Iris pigment epithelial cell (primary cell): Measurements from ENCODE around the gene SNRNP200.

Experiments used
- DNase-seq: peaks from one replicate; pipeline ENCODE4 v3.0.0-alpha.2; 2011; ENCODE audit warnings: low read depth

The SNRNP200 gene

DNA sequence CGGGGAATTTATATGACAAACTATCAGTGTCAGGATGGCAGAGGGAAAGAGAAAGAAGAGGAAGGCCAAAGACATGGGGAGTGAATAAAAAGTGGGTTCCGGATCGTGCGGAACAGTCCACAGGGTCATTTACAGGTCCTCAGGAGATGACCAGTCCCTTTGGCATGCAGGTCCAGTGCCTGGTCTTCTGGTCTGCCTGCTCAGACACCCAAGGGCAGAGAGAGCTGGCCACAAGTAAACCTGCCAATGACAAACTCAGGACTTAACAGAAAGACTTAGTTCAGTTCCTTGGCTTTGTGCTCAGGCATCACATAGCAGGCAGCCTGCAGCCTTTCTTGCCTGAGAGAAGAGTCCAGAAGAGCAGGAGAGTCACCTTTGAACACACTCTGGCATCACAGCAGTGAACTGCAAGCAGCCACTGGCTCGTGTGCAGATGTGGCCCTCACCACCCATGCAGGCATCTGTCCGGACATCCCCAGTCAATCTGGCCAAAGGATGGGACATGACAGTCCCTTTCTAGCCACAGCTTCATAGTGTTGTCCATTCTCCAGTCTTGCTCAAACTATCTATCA, 53.5 kb downstream of the SNRNP200 start:
- DNase-seq = peak; percentile 97

DNA sequence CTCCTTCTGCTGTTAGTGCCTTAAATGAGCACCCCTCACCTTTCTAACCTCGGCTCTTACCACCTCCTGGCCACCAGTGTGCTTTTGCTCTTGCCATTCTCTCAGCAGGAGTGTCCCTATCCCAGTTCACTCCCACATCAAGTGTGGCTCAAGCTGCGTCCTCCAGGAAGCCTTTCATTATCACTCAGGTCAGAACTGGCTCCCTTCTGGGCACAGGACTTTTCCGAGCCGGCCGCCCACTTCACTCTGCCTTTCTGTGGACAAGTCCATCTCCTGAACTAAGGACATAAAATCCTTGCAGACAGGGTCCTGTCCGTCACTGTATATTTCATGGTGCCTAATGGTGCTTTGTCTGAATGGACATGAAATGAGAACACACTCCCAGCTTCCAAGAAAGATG, 55.2 kb downstream of the SNRNP200 start:
- DNase-seq = no peak

DNA sequence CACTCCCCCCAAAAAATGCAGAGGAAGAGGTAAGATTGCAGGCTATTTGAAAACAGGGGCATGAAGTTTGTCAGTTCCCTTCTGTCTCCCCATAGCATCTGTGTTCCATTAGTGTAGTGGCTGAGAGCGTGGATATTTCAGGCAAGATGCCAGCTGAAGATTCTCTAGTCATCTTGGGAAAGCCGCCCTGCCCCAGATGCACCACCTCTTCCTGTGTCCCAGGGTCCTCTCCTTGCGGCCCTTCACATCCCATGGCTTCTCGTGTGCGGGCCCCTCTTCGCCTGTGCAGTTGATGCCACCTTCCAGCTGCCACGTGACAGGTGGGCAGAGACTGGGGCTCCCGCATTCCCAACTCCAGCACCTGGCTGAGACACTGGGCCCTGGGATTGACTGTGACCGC, 55.7 kb downstream of the SNRNP200 start:
- DNase-seq = peak; percentile 68

DNA sequence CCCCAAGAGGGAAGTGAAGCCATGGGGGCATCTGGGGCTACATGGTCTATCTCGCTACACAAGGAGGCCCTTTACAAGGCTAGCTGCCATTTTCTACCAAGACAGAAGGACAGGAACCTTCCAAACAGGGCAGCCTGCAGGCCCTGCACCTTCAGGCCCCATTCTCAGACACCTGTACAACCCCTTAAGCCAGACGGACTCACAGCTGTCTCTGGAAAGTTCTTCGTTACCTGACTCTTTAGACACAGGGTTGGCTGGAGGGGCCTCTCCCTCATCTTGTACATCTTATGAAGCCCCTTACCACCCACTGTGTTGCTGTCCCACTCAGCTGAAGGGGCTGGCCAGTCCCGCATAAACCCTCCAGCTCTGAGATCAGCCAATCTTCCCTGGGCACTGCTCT, 56.7 kb downstream of the SNRNP200 start:
- DNase-seq = no peak

DNA sequence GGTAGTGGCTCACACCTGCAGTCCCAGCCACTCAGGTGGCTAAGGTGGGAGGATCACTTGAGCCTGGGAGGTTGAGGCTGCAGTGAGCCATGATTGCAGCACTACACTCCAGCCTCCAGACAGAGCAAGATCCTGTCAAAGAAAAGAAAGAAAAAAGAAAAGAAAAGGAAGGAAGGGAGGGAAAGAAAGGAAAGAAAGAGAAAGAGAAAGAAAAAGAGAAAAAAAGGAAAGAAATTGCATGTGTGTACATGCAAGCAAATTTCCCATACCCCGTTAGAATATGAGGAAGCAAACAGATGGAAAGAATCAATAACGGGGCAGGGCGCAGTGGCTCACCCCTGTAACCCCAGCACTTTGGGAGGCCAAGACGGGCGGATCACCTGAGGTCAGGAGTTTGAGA, 57.5 kb downstream of the SNRNP200 start:
- no peak for DNase-seq

DNA sequence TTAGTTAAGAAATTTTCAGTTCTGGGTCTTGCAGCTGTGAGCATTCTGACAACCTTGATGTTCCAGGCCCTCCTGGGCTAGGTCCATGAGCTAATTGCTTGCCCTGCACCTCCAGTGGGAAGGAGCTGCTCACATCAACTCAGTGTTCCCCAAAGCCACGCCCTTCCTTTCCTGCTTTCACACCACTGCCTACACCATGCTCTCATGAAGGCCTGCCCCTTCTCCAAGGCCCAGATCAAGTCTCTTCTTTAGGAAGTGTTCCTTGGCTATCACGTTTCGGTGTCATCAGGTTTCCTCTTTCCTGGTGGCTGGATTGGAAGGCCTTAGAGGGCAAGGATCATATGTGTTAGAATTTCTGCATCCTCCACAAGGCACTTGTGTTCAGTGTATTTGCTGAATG, 58.3 kb downstream of the SNRNP200 start:
- no peak for DNase-seq

DNA sequence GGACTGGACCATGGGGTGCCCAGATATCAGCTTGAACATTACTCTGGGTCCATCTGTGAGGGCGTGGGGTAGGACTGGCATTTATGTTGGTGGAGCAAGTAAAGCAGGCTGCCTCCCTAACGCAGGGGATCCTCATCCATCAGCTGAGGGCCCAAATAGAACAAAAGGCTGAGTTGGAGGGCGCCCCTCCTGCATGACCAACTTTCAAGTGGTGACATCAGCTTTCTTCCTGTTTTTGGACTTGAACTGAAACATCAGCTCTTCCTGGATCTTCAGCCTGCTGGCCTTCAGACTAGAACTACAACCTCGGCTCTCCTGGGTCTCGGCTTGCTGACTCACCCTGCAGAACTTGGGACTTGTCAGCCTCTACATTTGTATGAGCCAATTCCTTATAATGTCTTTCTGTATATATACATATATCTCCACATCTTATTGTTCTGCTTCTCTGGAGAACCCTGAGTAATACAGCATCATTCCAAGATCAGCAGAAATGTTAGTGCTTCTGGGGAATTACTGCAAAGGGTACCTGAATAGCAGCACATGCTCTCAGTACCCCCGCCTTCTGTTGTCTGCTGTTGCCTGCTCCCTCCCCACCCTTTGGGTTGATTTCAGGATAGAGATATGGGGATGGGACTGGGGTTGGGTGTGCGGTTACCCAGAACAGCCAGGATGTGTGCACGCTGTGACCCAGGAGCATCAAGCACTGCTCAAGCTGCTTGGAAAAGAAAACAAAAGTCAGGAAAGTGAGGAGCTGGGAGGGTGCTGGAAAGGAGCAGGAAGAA, 59.5 kb downstream of the SNRNP200 start:
- peak; percentile 85 for DNase-seq

DNA sequence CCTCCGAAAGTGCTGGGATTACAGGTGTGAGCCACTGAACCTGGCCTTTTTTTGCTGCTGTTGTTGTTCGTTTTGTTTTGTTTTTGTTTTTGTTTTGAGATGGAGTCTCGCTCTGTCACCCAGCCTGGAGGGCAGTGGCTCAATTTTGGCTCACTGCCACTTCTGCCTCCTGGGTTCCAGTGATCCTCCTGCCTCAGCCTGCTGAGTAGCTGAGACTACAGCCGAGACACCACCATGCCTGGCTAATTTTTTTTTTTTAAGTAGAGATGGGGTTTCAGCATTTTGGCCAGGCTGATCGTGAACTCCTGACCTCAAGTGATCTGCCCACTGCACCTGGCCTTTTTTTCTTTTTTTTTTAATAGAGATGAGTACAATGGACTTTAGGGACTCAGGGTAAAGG, 61.5 kb downstream of the SNRNP200 start:
- DNase-seq = no peak

DNA sequence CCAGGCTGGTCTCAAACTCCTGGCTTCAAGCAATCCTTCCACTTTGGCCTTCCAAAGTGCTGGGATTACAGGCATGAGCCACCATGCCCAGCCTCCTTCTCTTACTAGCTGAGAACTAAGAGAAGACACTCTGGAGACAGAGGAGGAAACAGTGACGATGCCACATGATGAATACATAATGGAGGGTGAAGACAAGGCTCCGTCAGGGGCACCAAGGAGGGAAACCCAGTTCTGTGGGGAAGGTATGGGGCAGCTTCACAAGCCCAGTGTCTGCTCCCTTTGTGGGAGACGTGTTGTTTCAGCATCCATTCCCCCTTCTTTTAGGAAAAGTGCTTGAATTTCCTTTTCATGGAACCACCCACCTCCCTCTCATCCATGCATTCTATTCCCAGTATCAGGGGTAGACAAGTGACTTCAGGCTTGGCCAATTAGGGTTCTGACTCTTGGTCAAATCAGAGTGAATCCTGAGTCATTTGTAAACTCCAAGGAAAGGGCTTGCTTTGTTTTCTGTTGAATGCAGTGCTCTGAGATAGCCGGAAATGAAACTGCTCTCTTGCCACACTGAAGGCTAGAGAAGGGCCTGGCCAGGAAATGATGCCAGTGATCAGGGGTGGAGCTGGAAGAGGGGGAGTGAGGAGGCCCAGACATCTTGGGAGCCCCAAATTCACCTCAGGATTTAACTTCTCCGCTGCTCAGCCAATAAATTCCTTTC, 63.3 kb downstream of the SNRNP200 start:
- DNase-seq = peak; percentile 93

DNA sequence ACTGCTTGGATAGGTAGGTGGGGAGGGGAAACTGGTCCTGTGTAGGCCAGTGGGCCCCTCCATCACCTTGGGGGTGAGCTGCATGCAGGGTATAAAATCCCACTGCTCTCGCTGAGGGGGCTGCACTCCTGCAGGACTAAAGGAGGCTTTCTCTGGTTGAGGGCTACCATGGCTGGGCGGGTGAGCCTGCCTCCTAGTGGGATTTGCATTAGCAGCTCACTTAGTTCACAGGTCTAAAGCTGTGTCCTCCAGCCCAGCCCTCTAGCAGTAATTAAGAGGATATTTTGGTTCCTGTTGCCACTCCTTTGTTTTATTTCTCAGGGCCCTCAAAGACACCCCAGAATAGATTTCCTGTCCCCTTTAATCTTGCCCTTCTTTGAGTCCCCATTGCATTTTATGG, 64.1 kb downstream of the SNRNP200 start:
- no peak for DNase-seq

DNA sequence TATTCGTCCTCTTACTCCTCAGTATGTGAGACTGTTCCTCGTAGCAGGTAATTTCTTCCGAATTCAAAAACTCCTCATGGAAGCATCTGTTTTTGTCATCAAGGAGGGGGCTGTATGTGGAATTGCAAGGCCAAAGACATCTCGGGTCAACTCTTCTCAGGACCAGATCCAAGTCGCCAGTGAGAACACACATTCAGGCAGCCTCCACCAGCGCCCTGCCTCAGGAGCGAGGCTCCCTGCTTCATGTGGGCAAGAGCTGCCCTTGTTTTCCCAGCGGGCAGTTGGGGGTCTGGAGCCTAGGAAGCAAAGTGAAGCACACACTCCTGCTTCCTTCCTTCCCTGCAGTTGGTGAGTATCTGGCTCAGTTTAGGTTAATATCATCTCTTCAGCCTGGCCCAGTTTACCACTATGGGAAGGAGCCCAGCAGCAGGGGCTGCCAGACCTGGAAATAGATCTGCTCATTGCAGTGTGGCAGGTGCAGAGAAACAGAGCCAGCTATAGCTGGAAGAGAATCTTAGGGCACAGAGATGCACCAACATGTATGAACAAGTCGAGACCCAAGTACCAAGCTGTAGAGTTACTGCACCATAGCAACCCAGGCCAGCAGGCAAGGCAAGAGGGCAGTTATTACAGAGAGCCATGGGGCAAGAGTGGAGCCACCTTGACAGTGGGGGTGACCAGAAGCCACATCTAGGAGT, 64.9 kb downstream of the SNRNP200 start:
- no peak for DNase-seq

DNA sequence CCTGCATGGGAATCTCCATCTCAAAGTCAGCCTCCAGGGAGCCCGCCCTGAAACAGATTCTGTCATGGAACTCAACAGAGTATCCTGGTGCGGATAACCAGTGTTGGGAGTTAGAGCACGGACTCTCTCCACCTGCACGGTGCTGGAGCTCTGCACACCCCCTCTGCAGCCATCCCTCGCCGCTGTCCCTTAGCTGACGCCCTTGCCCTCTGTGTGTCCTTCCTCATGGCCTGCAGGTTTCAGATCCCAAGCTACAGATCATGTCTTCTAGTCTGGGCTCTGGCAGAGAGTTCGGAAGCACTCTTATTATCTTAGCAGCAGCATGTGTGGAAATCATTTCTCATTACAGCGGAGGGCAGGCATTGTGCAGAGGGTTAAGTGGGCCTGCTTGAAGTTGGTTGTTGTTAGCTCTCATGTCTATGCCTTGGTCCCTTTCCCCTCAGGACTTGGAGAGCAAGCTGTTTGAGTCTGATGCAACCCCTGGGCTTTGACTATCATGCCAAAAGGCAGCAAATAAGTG, 65.5 kb downstream of the SNRNP200 start:
- DNase-seq = no peak

DNA sequence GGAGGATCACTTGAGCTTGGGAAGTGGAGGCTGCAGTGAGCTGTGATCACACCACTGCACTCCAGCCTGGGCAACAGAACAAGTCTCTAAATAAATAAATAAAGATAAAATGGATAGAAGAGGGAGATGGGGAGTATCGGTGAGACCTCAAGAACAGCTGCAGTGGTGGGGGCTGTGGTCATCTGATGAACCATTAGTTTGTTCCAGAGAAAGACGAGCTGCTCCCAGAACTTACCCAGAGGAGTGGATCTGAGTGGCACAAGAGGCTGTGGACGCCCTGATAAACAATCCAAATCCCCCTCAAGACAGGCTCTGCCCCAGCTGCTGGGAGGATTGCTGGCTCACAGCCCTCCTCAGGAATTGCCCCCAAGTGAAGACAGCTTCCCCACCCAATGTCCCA, 66.3 kb downstream of the SNRNP200 start:
- no peak for DNase-seq

DNA sequence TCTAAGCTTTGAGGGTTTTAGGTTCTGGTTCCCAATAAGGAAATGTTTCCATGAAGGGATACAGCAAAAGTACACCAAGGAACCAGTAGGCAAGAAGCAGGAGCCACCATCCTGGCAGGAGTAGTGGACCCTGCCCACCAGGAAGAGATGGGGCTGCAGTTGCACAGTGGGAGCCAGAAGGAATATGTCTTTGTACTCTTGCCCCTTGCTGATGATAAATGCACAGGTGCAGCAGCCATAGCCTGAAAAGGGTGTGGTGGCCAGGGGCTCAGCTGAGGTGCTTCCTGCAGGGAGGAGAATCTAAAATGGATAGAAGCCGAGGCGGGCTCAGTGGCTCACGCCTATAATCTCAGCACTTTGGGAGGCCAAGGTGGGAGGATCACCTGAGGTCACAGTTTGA, 67.1 kb downstream of the SNRNP200 start:
- DNase-seq = no peak

DNA sequence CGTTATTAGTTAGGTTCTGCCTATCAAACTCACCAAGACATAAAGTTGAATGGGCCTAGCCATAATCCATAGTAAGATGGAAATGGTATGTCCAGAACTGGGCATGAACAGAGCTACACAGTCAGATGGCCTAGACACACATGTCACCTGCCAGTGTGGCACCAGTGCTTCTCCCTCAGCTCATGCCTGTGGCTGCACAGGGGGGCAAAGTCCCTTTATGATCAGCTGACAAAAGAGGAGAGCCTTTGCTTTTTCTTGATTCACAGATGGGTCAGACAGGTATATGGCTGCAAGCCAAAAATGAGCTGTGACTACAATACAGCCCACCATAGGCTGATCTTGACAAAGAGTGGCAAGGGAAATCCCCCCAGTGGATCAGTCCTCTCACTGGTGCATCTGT, 68.5 kb downstream of the SNRNP200 start:
- DNase-seq = no peak

DNA sequence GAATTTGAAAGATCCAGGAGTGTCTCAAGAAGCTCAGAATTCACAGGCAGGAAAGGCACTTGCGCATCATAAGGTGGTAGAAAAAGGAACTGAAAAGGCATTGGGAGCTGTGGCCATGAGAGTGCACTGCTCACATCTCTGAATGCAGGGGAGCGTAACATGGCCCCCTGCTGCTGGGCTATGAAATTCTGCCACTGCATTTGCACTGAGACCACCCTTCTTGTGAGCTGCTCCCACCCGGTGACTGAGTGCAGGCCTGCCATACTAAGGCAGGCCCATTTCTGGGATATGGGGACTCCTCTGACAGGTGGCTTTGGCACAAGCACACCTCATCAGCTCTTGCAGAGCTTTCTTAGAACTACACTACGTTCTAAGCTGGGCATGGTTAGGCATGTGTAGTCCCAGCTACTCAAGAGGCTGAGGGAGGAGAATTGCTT, 71.4 kb downstream of the SNRNP200 start:
- no peak for DNase-seq

DNA sequence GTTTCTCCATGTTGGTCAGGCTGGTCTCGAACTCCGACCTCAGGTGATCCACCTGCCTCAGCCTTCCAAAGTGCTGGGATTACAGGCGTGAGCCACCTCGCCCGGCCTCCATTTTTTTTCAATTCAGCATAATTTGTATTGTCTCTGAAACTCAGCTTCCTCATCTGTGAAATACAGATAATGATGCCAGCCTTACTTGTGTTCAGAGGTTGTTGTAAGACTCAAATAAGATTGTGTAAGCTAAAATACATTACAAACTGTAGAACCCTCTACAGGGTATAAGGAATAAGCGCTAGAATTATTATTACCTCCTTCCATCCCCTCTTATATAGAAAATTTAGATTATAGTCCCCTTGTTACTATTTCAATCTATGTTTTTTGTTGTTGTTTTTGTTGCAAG, 71.9 kb downstream of the SNRNP200 start:
- DNase-seq = no peak

DNA sequence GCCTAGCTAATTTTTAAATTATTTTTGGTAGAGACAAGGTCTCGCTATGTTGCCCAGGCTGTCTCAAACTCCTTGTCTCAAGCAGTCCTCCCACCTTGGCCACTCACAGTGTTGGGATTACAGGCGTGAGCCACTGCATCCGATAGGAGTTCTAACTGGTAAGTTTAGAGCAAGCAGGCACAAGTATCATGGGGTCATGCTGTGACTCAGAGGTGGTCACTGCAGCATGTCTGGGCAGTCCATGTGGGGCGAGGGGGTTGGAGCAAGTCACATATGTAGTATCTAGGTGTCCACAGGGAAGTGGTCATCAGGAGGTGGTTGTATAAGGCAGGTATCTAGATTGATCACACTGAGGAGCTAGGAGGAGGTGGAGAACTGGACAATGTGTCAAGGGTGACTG, 74.0 kb downstream of the SNRNP200 start:
- no peak for DNase-seq

DNA sequence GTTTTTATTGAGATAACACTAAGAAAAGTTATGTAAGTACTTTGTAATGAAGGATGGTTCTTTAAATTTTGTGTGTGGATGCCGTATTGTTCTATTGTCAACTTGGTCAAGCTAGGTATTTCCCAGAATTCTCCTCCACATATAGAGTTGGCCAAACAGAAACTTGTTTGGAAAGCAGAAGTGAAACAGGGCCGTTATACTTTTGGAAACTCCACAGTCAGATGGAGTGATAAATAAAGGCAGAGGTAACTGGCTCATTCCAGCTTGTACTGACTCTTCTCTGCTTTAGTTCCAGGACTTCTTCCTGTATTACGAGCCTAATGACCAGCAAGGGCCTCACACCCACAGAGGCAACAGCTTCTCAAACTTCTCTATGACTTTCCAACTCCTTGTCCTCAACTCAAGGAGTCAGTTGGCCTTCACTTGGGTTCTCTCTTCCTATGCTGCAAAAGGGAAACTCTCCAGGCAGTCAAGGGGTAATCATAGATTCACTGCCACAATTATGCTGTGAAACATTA, 80.3 kb downstream of the SNRNP200 start:
- no peak for DNase-seq
